GM23338 (cell line): Measurements from ENCODE around the gene RRAD. TPM values are rescaled to one million over a fixed set of nuclear protein-coding genes. Genes with fewer than 3 reads are reported as not detected.

Source experiments
- ATAC-seq: fragments of 200-7000 bp; cut with Tn5 transposase; 3 replicates; pipeline ENCODE4 v1.9.1; 2020
- DNase-seq: peaks from one replicate; pipeline ENCODE4 v3.0.0-alpha.2; 2015; ENCODE audit warnings: low spot score
- H2AFZ ChIP-seq: fragments of 200-600 bp; sonication (generic); 2 replicates; pipeline ENCODE4 v1.8.0; 2016; ENCODE audit warnings: antibody characterized with exemption, mild to moderate bottlenecking, moderate library complexity
- H3F3A ChIP-seq: fragments of 200-600 bp; sonication (generic); replicated peaks from 2 replicates; pipeline ENCODE4 v1.8.0; 2017; ENCODE audit warnings: antibody characterized with exemption, mixed run types, low read depth
- H3K27ac ChIP-seq: fragments of 200-600 bp; sonication (generic); 2 replicates; pipeline ENCODE4 v1.6.1; 2016; ENCODE audit warnings: low read depth
- H3K27me3 ChIP-seq: fragments of 200-600 bp; sonication (generic); 2 replicates; pipeline ENCODE4 v1.8.0; 2016; ENCODE audit warnings: mild to moderate bottlenecking, mixed run types, moderate library complexity; ENCODE audit not compliant: insufficient read depth
- H3K36me3 ChIP-seq: fragments of 200-600 bp; sonication (generic); 2 replicates; pipeline ENCODE4 v1.8.0; 2016; ENCODE audit warnings: mild to moderate bottlenecking; ENCODE audit not compliant: insufficient read depth
- H3K4me1 ChIP-seq: fragments of 200-600 bp; sonication (generic); 2 replicates; pipeline ENCODE4 v1.8.0; 2016; ENCODE audit warnings: mild to moderate bottlenecking, moderate library complexity; ENCODE audit not compliant: insufficient read depth
- H3K4me2 ChIP-seq: fragments of 200-600 bp; sonication (generic); 2 replicates; pipeline ENCODE4 v1.7.1; 2017; ENCODE audit warnings: mixed run types
- H3K4me3 ChIP-seq: fragments of 200-600 bp; sonication (generic); 2 replicates; pipeline ENCODE4 v1.6.1; 2016; ENCODE audit warnings: mixed run types
- H3K79me2 ChIP-seq: fragments of 200-600 bp; sonication (generic); replicated peaks from 2 replicates; pipeline ENCODE4 v1.8.0; 2017; ENCODE audit warnings: mild to moderate bottlenecking; ENCODE audit not compliant: insufficient read depth
- H3K9me2 ChIP-seq: fragments of 200-600 bp; sonication (generic); 2 replicates; pipeline ENCODE4 v1.8.0; 2017; ENCODE audit not compliant: insufficient read depth
- H4K20me1 ChIP-seq: fragments of 200-600 bp; sonication (generic); replicated peaks from 2 replicates; pipeline ENCODE4 v1.8.0; 2017; ENCODE audit warnings: mild to moderate bottlenecking; ENCODE audit not compliant: insufficient read depth
- H3K27ac Mint-ChIP-seq: 2 replicates; pipeline ENCODE4 v1.8.0; 2020; ENCODE audit warnings: inconsistent platforms, mild to moderate bottlenecking, moderate library complexity, mixed read lengths
- H3K27me3 Mint-ChIP-seq: 3 replicates; pipeline ENCODE4 v1.8.0; 2022; ENCODE audit warnings: low read depth, mild to moderate bottlenecking, moderate library complexity, mixed read lengths, inconsistent platforms; ENCODE audit not compliant: insufficient read depth, poor library complexity
- H3K36me3 Mint-ChIP-seq: 3 replicates; pipeline ENCODE4 v1.8.0; 2021; ENCODE audit warnings: low read depth, mild to moderate bottlenecking, inconsistent platforms, moderate library complexity, mixed read lengths
- H3K4me1 Mint-ChIP-seq: 3 replicates; pipeline ENCODE4 v1.8.0; 2020; ENCODE audit warnings: mild to moderate bottlenecking, inconsistent platforms, mixed read lengths
- H3K4me3 Mint-ChIP-seq: 3 replicates; pipeline ENCODE4 v1.8.0; 2021; ENCODE audit warnings: moderate library complexity, mild to moderate bottlenecking, inconsistent platforms, mixed read lengths
- H3K9me3 Mint-ChIP-seq: 3 replicates; pipeline ENCODE4 v1.8.0; 2020; ENCODE audit warnings: moderate library complexity, mild to moderate bottlenecking, inconsistent platforms, mixed read lengths
- EZH2 ChIP-seq: fragments of 200-600 bp; sonication (generic); IDR thresholded peaks from one replicate; pipeline ENCODE4 v1.8.0; 2017; ENCODE audit warnings: antibody characterized with exemption, mild to moderate bottlenecking, low read depth; ENCODE audit not compliant: unreplicated experiment
- NANOG ChIP-seq: IDR thresholded peaks from 2 replicates; pipeline ENCODE4 v1.6.1; 2016; ENCODE audit warnings: antibody characterized with exemption, borderline replicate concordance
- POLR2AphosphoS5 ChIP-seq: IDR thresholded peaks from 2 replicates; pipeline ENCODE4 v1.6.1; 2016; ENCODE audit warnings: antibody characterized with exemption, low read depth
- STAT1 ChIP-seq: IDR thresholded peaks from one replicate; pipeline ENCODE4 v1.6.1; 2016; ENCODE audit warnings: antibody characterized with exemption; ENCODE audit not compliant: unreplicated experiment
- ZNF331 ChIP-seq: fragments of 250-450 bp; sonication (Bioruptor Pico); IDR thresholded peaks from 2 replicates; pipeline ENCODE4 v1.5.0; 2020; ENCODE audit warnings: low read depth, mild to moderate bottlenecking, moderate library complexity
- polyA plus RNA-seq: library from polyadenylated mRNA; unstranded; fragments of >200 nt; fragmentation: Nextera tagmentation; extraction: Ambion mirVana; gene quantifications from 2 replicates; pipeline ENCODE4 v1.2.1, GENCODE V29; 2016
- total RNA-seq: library from RNA; depleted of rRNA; stranded (reverse); fragments of >200 nt; shearing (Covaris generic); gene quantifications from 2 replicates; pipeline ENCODE4 v1.2.3, GENCODE V29; 2014
- TF ChIP-seq, protein P1 (sequence below): IDR thresholded peaks from one replicate; pipeline ENCODE4 v1.6.1; 2018; ENCODE audit warnings: antibody characterized with exemption; ENCODE audit not compliant: unreplicated experiment

The RRAD gene
- total and polyA plus RNA-seq, 2 experiments from 2014 or later: 0.18 TPM; not detected in 1

DNA sequence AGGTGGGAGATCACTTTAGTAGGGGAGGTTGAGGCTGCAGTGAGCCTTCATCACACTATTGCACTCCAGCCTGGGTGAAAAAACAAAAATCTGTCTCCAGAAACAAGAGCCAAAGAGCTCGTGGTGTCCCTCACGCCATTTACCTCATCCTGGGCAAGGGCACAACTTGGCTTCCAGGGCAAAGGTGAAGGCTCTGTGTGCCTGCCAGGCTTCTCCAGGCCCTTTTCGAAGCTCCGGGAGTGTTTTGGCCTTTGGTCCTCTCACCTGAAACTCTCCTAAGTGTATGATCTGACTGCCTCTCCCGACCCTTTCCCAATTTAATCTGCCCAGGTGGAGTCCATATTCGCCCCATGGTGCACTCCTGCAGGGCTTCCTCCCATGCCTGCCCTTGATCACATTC is 24.1 kb upstream of the RRAD start:
- H2AFZ ChIP-seq: no peak overlapping the region
- peaks cover 51% of the 10 kb centered on the region for H3K27me3 ChIP-seq
- no peaks in the 10 kb centered on the region for H3K79me2 ChIP-seq
- DNase-seq: no peak
- no peak for ATAC-seq
- no peak overlapping the region for H3K4me3 ChIP-seq
- TF ChIP-seq, protein P1, sequence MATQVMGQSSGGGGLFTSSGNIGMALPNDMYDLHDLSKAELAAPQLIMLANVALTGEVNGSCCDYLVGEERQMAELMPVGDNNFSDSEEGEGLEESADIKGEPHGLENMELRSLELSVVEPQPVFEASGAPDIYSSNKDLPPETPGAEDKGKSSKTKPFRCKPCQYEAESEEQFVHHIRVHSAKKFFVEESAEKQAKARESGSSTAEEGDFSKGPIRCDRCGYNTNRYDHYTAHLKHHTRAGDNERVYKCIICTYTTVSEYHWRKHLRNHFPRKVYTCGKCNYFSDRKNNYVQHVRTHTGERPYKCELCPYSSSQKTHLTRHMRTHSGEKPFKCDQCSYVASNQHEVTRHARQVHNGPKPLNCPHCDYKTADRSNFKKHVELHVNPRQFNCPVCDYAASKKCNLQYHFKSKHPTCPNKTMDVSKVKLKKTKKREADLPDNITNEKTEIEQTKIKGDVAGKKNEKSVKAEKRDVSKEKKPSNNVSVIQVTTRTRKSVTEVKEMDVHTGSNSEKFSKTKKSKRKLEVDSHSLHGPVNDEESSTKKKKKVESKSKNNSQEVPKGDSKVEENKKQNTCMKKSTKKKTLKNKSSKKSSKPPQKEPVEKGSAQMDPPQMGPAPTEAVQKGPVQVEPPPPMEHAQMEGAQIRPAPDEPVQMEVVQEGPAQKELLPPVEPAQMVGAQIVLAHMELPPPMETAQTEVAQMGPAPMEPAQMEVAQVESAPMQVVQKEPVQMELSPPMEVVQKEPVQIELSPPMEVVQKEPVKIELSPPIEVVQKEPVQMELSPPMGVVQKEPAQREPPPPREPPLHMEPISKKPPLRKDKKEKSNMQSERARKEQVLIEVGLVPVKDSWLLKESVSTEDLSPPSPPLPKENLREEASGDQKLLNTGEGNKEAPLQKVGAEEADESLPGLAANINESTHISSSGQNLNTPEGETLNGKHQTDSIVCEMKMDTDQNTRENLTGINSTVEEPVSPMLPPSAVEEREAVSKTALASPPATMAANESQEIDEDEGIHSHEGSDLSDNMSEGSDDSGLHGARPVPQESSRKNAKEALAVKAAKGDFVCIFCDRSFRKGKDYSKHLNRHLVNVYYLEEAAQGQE: no peak
- TF ChIP-seq POLR2AphosphoS5 (no peak), EZH2 (peak; percentile 23), NANOG (no peak)
- H3K4me1 Mint-ChIP-seq: peaks cover 3% of the 10 kb centered on the region; the same call in 2 of the 3 replicates
- no peak overlapping the region for H3K4me3 Mint-ChIP-seq
- H3K27me3 Mint-ChIP-seq: peaks cover 44% of the 10 kb centered on the region
- no peak overlapping the region for H3K27ac Mint-ChIP-seq
- H3K9me2 ChIP-seq: no peaks in the 10 kb centered on the region
- no peak overlapping the region for H3K4me2 ChIP-seq
- no peaks in the 10 kb centered on the region for H3F3A ChIP-seq
- peaks cover 10% of the 10 kb centered on the region; the same call in 2 of the 3 replicates for H3K9me3 Mint-ChIP-seq
- H4K20me1 ChIP-seq: no peaks in the 10 kb centered on the region
- no peak overlapping the region for H3K27ac ChIP-seq
- no peaks in the 10 kb centered on the region for H3K36me3 ChIP-seq
- 0 out of 3 replicates have a peak, but pooled peaks cover 4% of the 10 kb centered on the region for H3K36me3 Mint-ChIP-seq
- H3K4me1 ChIP-seq: peaks cover 3% of the 10 kb centered on the region; the same call in 1 of the 2 replicates

DNA sequence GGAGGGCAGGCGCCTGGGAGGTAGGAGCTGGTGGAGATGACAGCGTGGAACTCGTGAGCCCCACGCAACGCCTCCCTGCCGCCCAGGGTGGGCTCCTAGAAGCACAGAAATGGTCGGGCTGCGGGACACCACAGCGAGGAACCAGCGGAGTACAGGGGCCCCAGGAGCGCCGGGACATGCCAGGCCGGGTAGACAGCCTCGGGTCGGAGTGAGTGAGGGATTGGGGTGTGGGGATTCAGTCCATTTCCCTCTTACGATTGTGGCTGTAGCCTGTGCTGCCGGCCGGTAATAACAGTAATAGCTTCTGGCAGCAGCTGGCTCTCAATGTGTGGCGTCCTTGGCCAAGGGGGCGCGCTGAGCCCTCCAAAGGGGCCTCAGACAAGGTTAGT is 23.5 kb upstream of the RRAD start:
- peak overlapping the region; percentile 60 for H3K4me3 ChIP-seq
- H3K36me3 Mint-ChIP-seq: 0 out of 3 replicates have a peak, but pooled peaks cover 4% of the 10 kb centered on the region
- H3K9me2 ChIP-seq: no peaks in the 10 kb centered on the region
- no peak overlapping the region for H3K27ac Mint-ChIP-seq
- peaks cover 3% of the 10 kb centered on the region; the same call in 1 of the 2 replicates for H3K4me1 ChIP-seq
- H3K4me3 Mint-ChIP-seq: peak overlapping the region; percentile 66; the same call in 2 of the 3 replicates
- H3K79me2 ChIP-seq: no peaks in the 10 kb centered on the region
- peak; percentile 33 for DNase-seq
- peak overlapping the region; percentile 98; the same call in 1 of the 2 replicates for H2AFZ ChIP-seq
- H3K36me3 ChIP-seq: no peaks in the 10 kb centered on the region
- H3K27ac ChIP-seq: no peak overlapping the region
- peaks cover under 1% of the 10 kb centered on the region; the same call in 2 of the 3 replicates for H3K4me1 Mint-ChIP-seq
- H3K27me3 Mint-ChIP-seq: peaks cover 39% of the 10 kb centered on the region
- no peaks in the 10 kb centered on the region for H3F3A ChIP-seq
- TF ChIP-seq EZH2 (peak; percentile 36), ZNF331 (CRISPR knock-in tag) (no peak), STAT1 (no peak)
- TF ChIP-seq, protein P1: no peak
- H3K9me3 Mint-ChIP-seq: peaks cover 10% of the 10 kb centered on the region; the same call in 2 of the 3 replicates
- ATAC-seq: peak; percentile 38
- H3K27me3 ChIP-seq: peaks cover 51% of the 10 kb centered on the region
- peak overlapping the region; percentile 87 for H3K4me2 ChIP-seq
- H4K20me1 ChIP-seq: no peaks in the 10 kb centered on the region
